B cell (primary cell): ENCODE measurements around the gene WDR27. TPM values are rescaled to one million over a fixed set of nuclear protein-coding genes. Genes with fewer than 3 reads are reported as not detected.

Source experiments
- ATAC-seq: fragments of 200-7000 bp; cut with Tn5 transposase; one replicate; pipeline ENCODE4 v1.10.0; 2021; ENCODE audit warnings: low read depth, mild to moderate bottlenecking, moderate number of reproducible peaks, moderate library complexity
- CTCF ChIA-PET: fragments of 350-600 bp; sonication (Branson Sonifier 250); formaldehyde crosslinking; loops from one replicate; lab custom pipeline; 2021; ENCODE audit warnings: antibody characterized with exemption, inconsistent platforms; lab: Charles Lee
- POLR2A ChIA-PET: fragments of 350-600 bp; sonication (Branson Sonifier 250); formaldehyde crosslinking; loops from one replicate; lab custom pipeline; 2021; ENCODE audit warnings: antibody characterized with exemption; lab: Charles Lee
- DNase-seq: peaks from one replicate; pipeline ENCODE4 v3.0.0; 2013
- H2AFZ ChIP-seq: 2 replicates; pipeline ENCODE4 v1.6.1; 2012; ENCODE audit warnings: mild to moderate bottlenecking, low read depth, low read length; ENCODE audit not compliant: insufficient read depth, poor library complexity, severe bottlenecking
- H3K27ac ChIP-seq, 2 donors: 1 replicate in 1 of 2; 2 replicates in 1 of 2; pipeline ENCODE4 v1.5.1; 2012 to 2013; ENCODE audit warnings: low read length in 2 of 2, mild to moderate bottlenecking in 2 of 2, moderate library complexity in 1 of 2
- H3K27me3 ChIP-seq, 4 experiments: fragments of 200-600 bp in 1 of 4; sonication (generic) in 1 of 4; replicated peaks in 1 of 4; 1 replicate in 2 of 4; 2 replicates in 2 of 4; pipeline versions ENCODE4 v1.6.1 to v1.7.0; 2013 to 2016; ENCODE audit warnings: low read length in 3 of 4, mild to moderate bottlenecking in 2 of 4, mixed read lengths in 1 of 4, moderate library complexity in 1 of 4; ENCODE audit not compliant: insufficient read depth in 4 of 4, control insufficient read depth in 3 of 4; ENCODE audit errors: control extremely low read depth in 1 of 4
- H3K36me3 ChIP-seq, 2 experiments: replicated peaks in 1 of 2; 1 replicate in 1 of 2; 2 replicates in 1 of 2; pipeline versions ENCODE4 v1.6.1 to v1.7.1; 2013; ENCODE audit warnings: low read length in 1 of 2; ENCODE audit not compliant: insufficient read depth in 2 of 2, control insufficient read depth in 1 of 2; ENCODE audit errors: control extremely low read depth in 1 of 2, extremely low read depth in 1 of 2
- H3K4me1 ChIP-seq, 2 donors: fragments of 200-600 bp in 1 of 2; sonication (generic) in 1 of 2; 1 replicate in 1 of 2; 2 replicates in 1 of 2; pipeline versions ENCODE4 v1.5.1 to v1.6.1; 2013 to 2017; ENCODE audit warnings: low read length in 2 of 2; ENCODE audit not compliant: control insufficient read depth in 2 of 2, insufficient read depth in 2 of 2
- H3K4me2 ChIP-seq: replicated peaks from 2 replicates; pipeline ENCODE3; 2012; ENCODE audit warnings: mild to moderate bottlenecking, low read depth, low read length; ENCODE audit not compliant: poor library complexity, severe bottlenecking
- H3K4me3 ChIP-seq, 5 experiments: fragments of 200-600 bp in 1 of 5; sonication (generic) in 1 of 5; 1 replicate in 3 of 5; 2 replicates in 2 of 5; pipeline versions ENCODE4 v1.5.1 to v1.7.0; 2011 to 2016; ENCODE audit warnings: low read length in 4 of 5, mild to moderate bottlenecking in 4 of 5, low read depth in 2 of 5, control low read depth in 1 of 5, moderate library complexity in 1 of 5; ENCODE audit not compliant: insufficient read depth in 1 of 5; ENCODE audit errors: control extremely low read depth in 1 of 5, extremely low read depth in 1 of 5
- H3K79me2 ChIP-seq: fragments of 200-600 bp; sonication (generic); one replicate; pipeline ENCODE4 v1.6.0; 2016; ENCODE audit warnings: low read length; ENCODE audit not compliant: control insufficient read depth, insufficient read depth
- H3K9ac ChIP-seq: fragments of 200-600 bp; sonication (generic); 2 replicates; pipeline ENCODE4 v1.6.1; 2017; ENCODE audit warnings: mild to moderate bottlenecking, low read length, moderate library complexity
- H3K9me3 ChIP-seq, 3 donors: one replicate each; pipeline versions ENCODE4 v1.6.1 to v1.7.1; 2013; ENCODE audit warnings: low read length in 2 of 3; ENCODE audit not compliant: control insufficient read depth in 2 of 3, insufficient read depth in 1 of 3; ENCODE audit errors: control extremely low read depth in 1 of 3
- H4K20me1 ChIP-seq: 2 replicates; pipeline ENCODE4 v1.6.0; 2012; ENCODE audit warnings: mild to moderate bottlenecking, low read length; ENCODE audit not compliant: insufficient read depth, control insufficient read depth, poor library complexity, severe bottlenecking
- H3K27ac Mint-ChIP-seq: one replicate; pipeline ENCODE4 v1.8.0; 2021; ENCODE audit warnings: mixed read lengths
- H3K27me3 Mint-ChIP-seq: one replicate; pipeline ENCODE4 v1.8.0; 2021; ENCODE audit warnings: mixed read lengths
- H3K4me1 Mint-ChIP-seq: one replicate; pipeline ENCODE4 v1.8.0; 2021; ENCODE audit warnings: mixed read lengths
- H3K4me3 Mint-ChIP-seq: one replicate; pipeline ENCODE4 v1.8.0; 2021; ENCODE audit warnings: mixed read lengths
- H3K9me3 Mint-ChIP-seq: one replicate; pipeline ENCODE4 v1.8.0; 2022; ENCODE audit warnings: mixed read lengths; ENCODE audit not compliant: insufficient read depth
- EZH2 ChIP-seq: IDR thresholded peaks from 2 replicates; pipeline ENCODE4 v1.6.1; 2012; ENCODE audit warnings: borderline replicate concordance, low read depth, mild to moderate bottlenecking, moderate library complexity, low read length; ENCODE audit not compliant: insufficient read depth, poor library complexity, severe bottlenecking
- WGBS: methylation state at CpG from one replicate; pipeline ENCODE4 v1.1.5; 2013; ENCODE audit warnings: missing lambda C conversion rate; ENCODE audit not compliant: insufficient coverage; 5-methylcytosine and 5-hydroxymethylcytosine counted together
- intact Hi-C: fragments of 100-400 bp; cut with micrococcal nuclease; formaldehyde crosslinking; loops from one replicate; pipeline ENCODE4 v1.10.0; 2022
- polyA plus RNA-seq: library from polyadenylated mRNA; depleted of rRNA; stranded (reverse); fragments of >200 nt; gene quantifications from 2 replicates; pipeline ENCODE4 v1.2.3, GENCODE V29; 2012
- total RNA-seq, 2 donors: library from RNA; stranded (reverse); fragments of 120-200 nt in 1 of 2; gene quantifications; 1 replicate in 1 of 2; 2 replicates in 1 of 2; pipeline versions ENCODE4 v1.2.3 to v1.2.4, GENCODE V29; 2013 to 2022
- TF ChIP-seq, protein P1 (sequence below): fragments of 200-600 bp; IDR thresholded peaks from one replicate; pipeline ENCODE4 v1.8.0; 2022; ENCODE audit warnings: antibody characterized with exemption, mild to moderate bottlenecking

Gene WDR27
- total and polyA plus RNA-seq, 2 donors (not counting 1 experiment from before 2014, with no cell fraction given): 64.3 to 86.3 TPM

DNA sequence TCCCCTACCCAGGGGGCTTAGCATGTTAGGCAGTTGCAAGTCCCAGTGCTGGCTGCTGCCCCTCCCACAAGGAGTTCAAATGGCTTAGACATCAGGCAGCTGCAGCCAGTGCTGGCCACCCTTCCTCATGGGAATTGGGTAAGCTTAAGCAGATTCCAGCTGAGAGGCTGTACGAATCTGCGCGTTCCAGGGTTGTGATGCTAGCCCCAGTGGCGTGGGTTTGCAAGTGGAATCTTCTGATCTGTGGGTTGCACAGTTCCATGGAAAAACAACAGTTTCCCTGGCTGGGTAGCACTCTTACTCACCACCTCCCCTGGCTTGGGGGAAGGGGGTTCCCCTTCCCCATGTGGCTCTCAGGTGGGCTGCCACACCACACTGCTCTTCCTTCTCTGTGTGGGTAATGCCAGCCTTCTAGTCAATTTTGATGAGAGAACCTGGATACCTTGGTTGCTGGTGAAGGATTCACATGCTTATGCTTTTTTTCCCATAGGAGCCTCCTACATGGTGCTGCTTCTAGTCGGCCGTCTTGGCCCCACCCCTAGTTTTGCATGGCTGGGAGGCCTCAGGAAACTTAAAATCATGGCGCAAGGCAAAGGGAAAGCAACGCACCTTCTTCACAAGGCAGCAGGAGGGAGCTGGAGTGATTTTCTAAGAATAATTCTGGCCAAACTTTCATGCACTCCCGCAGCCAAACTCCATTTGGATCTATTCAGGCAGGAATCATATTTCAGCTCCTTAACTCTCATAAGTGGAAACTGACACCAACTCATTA is 36.6 kb upstream of the WDR27 start:
- Histone ChIP-seq H3K9ac (no peak overlapping the region), H3K27me3 (peaks cover 0 to 5% (median 3%) of the 10 kb centered on the region in 4 experiments), H3K4me3 (no peak overlapping the region), H4K20me1 (no peaks in the 10 kb centered on the region), H3K9me3 (no peaks in the 10 kb centered on the region), H2AFZ (no peak overlapping the region), H3K4me1 (no peaks in the 10 kb centered on the region), H3K36me3 (no peaks in the 10 kb centered on the region), H3K79me2 (no peaks in the 10 kb centered on the region), H3K4me2 (no peak overlapping the region), H3K27ac (no peak overlapping the region)
- ATAC-seq: no peak
- no peak for DNase-seq
- H3K9me3 Mint-ChIP-seq: no peaks in the 10 kb centered on the region
- H3K27ac Mint-ChIP-seq: no peak overlapping the region
- POLR2A ChIA-PET: no interaction called here
- H3K4me1 Mint-ChIP-seq: no peaks in the 10 kb centered on the region
- TF ChIP-seq EZH2: no peak
- 96% methylated on average over 4 of the region's 9 CpGs for WGBS
- H3K4me3 Mint-ChIP-seq: no peak overlapping the region
- intact Hi-C loops: no loop called here
- CTCF ChIA-PET: interaction anchor here (0.8 kb wide), 1 partner anchor 12 kb away, joined by 3 read pairs; no protein-coding TSS in a partner anchor
- H3K27me3 Mint-ChIP-seq: peaks cover 10% of the 10 kb centered on the region

DNA sequence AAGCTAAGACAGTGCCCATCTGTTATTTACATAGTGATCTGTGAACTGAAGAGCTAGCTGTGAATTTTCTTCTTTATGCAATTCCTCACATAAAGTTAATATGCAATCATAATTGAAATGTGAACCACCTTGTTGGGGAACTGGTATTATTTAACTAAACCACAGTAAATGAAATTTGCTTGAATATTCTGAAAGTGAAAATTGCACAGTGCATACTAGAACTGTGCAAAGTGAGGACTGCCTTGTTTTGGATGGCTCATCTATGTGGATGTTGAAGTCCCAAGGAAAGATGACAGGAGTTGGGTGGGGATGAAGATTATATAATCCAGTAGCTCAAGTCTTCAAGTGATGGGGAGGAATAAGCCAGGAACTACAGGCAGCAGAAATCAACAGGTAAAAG is 28.1 kb upstream of the WDR27 start:
- no peak overlapping the region for H3K9ac ChIP-seq
- H3K4me3 ChIP-seq: no peak overlapping the region
- H4K20me1 ChIP-seq: no peaks in the 10 kb centered on the region
- no peaks in the 10 kb centered on the region for H3K79me2 ChIP-seq
- Mint-ChIP-seq H3K4me3 (no peak overlapping the region), H3K27ac (no peak overlapping the region), H3K4me1 (peaks cover 5% of the 10 kb centered on the region), H3K27me3 (no peaks in the 10 kb centered on the region), H3K9me3 (no peaks in the 10 kb centered on the region)
- no peaks in the 10 kb centered on the region for H3K9me3 ChIP-seq
- H3K36me3 ChIP-seq: no peaks in the 10 kb centered on the region
- H2AFZ ChIP-seq: no peak overlapping the region
- TF ChIP-seq, protein P1, sequence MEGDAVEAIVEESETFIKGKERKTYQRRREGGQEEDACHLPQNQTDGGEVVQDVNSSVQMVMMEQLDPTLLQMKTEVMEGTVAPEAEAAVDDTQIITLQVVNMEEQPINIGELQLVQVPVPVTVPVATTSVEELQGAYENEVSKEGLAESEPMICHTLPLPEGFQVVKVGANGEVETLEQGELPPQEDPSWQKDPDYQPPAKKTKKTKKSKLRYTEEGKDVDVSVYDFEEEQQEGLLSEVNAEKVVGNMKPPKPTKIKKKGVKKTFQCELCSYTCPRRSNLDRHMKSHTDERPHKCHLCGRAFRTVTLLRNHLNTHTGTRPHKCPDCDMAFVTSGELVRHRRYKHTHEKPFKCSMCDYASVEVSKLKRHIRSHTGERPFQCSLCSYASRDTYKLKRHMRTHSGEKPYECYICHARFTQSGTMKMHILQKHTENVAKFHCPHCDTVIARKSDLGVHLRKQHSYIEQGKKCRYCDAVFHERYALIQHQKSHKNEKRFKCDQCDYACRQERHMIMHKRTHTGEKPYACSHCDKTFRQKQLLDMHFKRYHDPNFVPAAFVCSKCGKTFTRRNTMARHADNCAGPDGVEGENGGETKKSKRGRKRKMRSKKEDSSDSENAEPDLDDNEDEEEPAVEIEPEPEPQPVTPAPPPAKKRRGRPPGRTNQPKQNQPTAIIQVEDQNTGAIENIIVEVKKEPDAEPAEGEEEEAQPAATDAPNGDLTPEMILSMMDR: no peak
- H3K4me1 ChIP-seq: peaks cover 3 to 5% of the 10 kb centered on the region in 2 donors
- ChIA-PET CTCF (no interaction called here), POLR2A (no interaction called here)
- H3K27ac ChIP-seq: no peak overlapping the region
- ATAC-seq (no peak), DNase-seq (no peak)
- intact Hi-C loops: loop anchor here (10.0 kb wide), 1 partner anchor 565 kb away; the partner anchor contains the start of gene DLL1
- peaks cover 0 to 2% (median 0%) of the 10 kb centered on the region in 4 experiments for H3K27me3 ChIP-seq
- H3K4me2 ChIP-seq: no peak overlapping the region
